ENCODE data around the gene PPDPF.

DNA sequence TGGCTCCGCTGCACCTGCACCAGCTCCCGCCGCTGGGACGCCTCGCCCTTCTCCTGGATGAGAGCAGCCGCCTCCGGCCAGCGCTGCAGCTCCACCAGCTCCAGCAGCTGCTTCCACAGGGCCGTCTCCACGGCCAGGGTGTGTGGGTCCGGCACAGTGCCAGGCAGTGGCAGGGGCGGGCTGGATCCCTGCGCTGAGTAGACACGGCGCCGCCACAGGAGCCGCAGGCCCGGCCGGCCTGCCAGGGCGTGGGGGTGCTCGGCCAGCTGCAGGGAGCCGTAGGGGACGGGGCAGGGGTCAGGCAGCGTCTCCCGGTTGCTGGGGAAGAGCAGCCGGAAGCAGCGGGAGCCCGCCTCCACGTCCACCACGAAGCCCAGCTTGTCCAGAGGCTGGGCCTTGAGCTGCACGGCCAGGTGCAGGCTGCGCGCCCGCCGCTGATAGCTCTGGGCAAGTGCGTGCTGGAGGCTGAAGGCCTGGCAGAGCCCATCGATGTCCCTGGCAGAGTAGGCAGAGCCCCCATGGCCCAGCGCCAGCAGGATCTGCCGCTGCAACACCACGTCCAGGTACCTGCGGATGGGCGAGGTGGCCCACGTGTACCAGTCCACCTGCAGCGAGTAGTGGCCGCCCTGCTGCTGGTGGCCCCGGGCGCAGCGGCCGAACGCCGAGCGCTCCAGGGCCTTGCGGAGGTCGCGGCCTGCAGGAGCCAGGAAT, 42.8 kb downstream of the PPDPF start:
- TF ChIP-seq, protein P1, sequence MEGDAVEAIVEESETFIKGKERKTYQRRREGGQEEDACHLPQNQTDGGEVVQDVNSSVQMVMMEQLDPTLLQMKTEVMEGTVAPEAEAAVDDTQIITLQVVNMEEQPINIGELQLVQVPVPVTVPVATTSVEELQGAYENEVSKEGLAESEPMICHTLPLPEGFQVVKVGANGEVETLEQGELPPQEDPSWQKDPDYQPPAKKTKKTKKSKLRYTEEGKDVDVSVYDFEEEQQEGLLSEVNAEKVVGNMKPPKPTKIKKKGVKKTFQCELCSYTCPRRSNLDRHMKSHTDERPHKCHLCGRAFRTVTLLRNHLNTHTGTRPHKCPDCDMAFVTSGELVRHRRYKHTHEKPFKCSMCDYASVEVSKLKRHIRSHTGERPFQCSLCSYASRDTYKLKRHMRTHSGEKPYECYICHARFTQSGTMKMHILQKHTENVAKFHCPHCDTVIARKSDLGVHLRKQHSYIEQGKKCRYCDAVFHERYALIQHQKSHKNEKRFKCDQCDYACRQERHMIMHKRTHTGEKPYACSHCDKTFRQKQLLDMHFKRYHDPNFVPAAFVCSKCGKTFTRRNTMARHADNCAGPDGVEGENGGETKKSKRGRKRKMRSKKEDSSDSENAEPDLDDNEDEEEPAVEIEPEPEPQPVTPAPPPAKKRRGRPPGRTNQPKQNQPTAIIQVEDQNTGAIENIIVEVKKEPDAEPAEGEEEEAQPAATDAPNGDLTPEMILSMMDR (IDR thresholded peaks at IDR 0.05), result no peak
- TF ChIP-seq EZH2 (IDR thresholded peaks at IDR 0.05) (no peak), EZH2phosphoT487 (IDR thresholded peaks at IDR 0.05) (no peak)
